C1 segment of cervical spinal cord (tissue), 14 donors: Measurements from ENCODE around the gene RUVBL1.
A peak's percentile ranks its signal among the peaks of the same experiment; 100 is the strongest.

Experiments
- DNase-seq, 14 donors: peaks; one replicate each; lab custom pipeline; 2025; lab: John Stamatoyannopoulos, UW

RUVBL1 gene

DNA sequence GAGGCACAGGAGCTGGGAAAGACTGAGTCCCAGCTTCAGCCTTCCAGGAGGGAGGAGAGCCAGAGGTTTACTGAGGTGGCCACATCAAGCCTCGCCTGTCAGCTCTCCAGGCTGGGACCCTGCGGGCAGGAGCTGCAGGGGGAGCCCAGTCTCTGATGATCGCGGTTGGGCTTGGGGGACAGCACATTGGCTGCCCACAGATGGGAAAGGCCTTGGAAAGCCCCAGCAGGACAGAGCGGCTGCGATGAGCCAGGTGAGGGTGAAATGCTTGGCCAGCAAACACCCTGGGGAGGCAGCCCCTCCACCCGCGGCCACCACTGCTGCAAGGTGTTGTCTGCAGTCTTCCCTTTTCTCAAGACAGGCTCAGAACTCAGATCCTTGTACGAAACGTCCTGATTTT lies 40.2 kb downstream of the RUVBL1 start:
- DNase-seq = no peak

DNA sequence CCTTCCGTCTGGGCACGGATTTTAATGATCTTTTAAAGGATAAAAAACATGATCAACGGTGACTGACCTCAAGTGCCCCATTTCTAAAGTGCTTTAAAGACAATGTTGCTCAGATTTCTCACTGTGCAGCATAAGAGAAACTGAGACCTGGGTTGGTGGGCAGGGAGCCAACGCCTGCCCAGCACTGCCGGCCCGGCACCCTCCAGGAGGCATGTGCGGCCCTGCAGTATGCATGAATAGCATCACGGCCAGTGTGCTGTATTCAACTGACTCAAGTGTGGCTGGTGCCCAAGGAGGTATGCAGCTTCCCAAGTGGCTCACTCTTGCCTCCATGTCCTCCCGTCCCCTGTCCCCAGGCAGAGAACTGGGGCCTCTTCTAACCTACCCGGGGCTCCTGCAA lies 41.1 kb downstream of the RUVBL1 start:
- DNase-seq = no peak

DNA sequence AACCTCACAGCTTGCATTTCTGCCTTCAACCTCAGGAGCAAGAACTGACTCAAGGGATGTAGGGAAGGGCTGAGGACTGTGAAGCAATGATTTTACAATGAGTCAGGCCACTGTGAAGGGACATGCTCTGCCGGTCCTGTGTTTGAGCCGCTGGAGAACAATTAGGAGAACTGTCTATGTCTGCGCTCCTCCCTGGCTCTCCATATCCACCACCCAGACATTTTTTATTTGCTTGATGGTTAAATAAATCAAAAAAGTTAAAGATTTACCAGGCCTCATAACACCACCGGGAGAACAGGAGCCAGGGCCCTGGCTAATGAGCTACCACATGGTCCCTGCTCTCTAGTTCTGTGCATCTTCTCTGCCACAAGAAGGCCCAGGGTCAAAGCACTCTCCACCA lies 41.8 kb downstream of the RUVBL1 start:
- no peak for DNase-seq

DNA sequence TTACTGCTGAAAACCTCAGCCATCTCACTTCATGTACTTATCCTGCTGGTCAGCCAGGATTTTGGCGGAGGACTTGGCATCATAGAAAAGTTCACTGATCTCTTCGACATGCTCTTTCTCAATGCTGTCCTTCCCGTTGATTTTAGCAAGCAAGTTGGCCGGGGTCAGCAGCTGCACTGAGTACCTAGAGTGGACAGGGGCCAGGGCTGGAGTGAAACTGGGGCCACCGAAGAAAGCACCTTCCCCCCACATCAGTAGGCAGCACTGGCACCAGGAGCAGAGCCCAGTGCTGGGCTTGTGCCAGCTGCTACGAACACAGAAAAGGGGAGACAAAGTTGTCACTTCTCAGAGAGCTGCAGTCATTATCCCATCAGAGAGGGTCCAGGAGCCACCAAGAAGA lies 42.4 kb downstream of the RUVBL1 start:
- DNase-seq = no peak

DNA sequence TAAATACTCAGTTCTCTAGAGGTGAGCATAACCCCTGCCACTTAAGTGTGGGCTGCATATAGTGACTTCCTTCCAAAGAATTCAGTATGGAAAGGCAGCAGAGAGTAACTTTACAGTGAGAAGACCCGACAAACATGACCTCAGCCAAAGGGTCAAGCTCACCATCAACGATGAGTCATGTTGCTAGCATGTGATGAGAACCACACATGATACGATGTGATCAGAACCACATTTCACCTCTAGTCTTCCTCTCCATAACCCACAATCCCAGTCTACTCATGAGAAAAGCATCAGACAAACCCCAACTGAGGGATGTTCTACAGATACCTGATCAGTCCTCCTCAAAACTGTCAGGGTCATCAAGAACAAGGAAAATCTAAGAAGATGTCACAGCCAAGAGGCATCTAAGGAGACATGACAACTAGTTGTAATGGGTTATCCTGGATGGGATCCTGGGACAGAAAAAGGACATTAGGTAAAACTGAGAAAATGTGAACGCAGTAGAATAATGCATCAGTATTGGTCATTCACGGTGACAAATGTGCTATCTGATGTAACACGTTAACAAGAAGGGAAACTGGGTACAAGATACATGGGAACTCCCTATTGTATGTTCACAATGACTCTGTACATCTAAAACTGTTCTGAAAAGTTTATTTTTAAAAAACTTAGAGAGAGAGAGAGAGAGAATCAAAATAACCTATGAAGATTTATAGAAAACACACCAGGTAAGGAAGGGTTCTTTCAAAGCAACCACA lies 43.1 kb downstream of the RUVBL1 start:
- DNase-seq = no peak

DNA sequence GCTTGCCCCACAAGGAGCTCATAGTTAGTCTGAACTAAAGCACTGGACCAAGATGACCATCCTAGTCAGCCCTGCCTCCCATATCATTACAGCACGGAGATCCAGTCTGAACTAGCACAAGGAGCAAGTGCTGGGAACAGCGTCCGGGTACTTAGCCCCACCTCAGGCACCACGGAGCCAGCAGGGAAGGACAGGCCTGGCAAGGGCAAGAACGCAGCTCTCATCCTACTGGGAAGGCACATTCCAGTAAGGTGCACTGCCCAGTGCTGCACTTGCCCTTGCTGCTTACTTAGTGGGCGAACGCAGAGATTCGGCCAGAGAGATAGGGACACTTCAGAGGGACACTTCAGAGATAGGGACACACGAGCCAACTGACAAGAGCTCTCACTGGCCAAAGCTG lies 43.8 kb downstream of the RUVBL1 start:
- DNase-seq = no peak

DNA sequence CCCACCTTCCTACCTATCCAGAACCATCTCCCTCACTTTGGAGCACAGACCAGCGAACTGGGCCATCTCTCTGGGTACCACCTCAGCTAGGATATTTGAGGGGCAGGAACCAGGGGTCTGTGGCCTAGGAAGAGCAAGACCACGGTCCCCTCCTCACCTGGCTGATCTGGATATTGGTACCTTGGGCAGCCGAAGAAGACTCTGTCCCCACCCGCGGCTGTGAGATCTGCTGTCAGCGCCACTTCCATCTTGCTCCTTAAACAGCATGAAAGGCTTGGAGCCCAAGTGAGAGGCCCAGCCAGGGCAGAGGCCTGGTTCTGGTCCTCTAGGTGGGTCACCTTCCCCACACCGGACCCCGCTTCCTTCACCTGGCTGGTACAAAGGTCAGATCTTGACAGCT lies 44.7 kb downstream of the RUVBL1 start:
- DNase-seq = no peak

DNA sequence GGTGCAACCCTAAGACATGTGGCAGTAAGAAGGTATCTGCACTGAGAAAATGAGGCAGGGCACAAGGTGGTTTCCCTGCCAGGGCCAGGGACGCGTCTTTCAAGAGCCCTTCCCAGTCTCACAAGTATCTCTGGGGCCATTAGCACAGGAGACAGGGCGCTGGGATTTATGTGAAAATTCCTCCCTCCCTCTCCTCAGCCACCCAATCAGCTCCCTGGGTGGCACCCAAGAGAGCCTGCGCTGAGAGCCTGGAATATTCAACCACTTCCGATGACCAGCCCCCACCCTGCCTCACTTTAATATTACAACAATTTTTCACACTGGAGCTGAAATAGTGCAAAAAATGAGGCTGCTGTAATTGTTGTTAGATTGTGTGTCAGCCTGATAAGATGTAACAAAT lies 45.3 kb downstream of the RUVBL1 start:
- no peak for DNase-seq

DNA sequence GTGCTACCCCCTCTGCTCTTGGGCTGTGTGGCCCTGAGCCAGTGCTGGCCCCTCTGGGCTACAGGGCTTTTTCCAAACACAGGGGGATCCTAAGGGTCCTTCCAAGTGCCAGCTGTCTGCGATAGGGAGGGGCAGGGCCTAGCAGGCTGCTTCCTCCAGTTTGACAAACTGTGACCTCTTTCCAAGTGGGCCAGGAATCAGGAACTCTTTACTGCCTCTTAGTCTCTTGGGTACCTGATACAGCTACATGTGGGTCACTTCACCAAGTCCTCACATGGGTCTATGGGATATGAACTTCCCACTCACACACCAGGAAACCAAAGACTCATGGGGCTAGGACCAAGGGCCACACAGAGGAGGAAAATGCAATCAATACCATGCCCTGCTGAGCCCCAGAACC lies 45.9 kb downstream of the RUVBL1 start:
- no peak for DNase-seq

DNA sequence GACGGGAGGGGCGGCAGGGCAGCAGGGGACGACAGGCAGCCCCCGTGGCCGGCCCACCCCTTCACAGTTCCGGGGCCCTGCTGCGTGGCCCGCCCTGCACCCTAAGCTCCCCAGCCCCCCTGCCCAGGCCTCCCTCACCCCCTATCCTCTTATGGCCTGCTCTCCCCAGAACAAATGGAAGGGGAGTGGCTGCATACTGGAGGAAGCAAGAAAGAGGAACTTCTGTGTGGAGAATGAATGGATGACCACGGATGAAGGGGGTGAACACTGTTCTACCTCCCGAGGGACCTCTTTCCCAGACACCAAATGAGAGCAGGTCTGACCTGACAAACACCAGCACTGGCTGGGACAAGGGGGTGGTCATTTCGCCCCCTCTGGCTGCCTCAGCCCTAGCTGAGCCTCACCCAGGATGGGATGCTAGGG lies 46.4 kb downstream of the RUVBL1 start:
- DNase-seq = peak in 1 of 14 donors; percentile 33

DNA sequence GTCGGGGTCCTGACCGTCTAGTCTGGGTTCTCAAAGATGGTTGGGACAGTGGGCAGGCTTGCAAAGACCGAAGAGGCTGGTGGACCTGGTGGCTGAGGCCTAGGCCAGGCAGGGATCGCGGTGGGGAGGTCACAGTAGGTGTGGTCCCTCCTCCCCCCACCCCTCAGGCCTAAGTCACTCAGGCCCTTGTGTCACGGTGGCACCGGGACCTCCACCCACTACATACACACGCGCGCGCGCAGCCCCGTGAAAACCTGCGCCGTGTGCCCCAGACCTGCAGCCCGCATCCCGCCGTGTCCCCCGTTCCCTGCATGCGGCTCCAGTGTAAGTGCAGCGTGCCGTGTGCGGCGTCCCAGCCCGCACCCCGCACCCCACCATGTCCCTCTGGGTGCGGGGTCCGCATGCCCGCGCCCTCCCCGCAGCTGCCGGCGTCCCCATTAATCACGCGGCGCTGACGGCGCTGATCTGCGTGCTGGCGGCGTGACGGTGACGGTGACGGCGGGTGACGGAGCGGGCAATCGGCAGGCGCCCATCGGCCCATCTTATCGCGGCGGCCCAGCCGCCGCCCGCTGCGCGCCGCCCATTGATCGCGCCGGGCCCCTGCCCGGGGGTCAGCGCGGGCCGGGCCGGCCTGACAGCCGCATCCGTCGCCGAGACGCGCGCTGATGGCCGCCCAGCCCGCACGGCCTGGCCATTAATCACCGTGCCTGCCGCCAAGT lies 47.0 kb downstream of the RUVBL1 start:
- peak in 3 of 14 donors; percentile 22 to 58 (median 38) for DNase-seq

DNA sequence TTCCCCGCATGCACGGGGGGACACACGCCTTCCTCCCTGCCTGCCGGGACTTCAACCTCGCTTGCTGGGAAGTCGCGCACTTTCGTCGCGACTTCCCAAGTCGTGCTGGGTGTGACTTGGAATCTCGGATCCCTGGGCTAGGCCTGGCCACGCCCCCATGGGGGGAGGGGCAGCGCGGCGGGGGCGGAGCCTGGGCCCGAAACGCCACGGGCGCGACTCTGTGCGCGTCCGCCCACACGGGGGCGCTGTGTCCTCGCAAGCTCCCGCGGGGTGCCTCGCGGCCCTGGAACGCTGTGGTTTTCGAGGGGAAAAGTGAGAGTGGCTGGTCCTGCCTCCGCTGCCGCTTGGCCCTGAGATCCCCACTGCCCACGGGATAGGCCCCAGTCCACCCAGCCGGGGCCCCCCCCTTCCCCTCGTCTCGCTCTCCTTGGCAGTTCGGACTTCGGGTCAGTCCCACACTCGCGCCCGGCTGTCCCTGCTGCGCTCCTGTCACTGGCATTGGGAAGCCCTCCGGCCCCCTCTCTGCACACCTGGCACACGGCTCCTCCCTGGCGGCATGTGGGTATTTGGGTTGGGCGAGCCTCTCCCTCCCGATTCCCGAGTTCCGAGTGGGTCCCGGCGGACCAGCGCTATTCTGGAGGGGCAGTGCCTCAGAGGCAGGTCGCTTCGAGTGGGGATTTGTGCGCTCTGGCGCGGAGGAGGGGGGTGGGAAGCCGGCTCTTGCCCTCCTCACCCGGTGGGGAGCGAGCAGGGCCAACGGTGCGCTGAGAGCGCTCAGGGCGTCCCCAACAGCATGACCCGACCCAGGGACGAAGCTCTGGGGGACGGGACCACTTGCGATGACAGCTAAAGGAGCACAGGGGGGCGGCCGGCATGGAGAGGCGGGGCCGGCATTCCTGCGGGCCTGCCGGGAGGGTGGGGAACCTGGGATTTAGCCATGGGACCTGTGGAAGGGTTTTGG lies 47.8 kb downstream of the RUVBL1 start:
- DNase-seq = peak; percentile 19 to 90 (median 75)

DNA sequence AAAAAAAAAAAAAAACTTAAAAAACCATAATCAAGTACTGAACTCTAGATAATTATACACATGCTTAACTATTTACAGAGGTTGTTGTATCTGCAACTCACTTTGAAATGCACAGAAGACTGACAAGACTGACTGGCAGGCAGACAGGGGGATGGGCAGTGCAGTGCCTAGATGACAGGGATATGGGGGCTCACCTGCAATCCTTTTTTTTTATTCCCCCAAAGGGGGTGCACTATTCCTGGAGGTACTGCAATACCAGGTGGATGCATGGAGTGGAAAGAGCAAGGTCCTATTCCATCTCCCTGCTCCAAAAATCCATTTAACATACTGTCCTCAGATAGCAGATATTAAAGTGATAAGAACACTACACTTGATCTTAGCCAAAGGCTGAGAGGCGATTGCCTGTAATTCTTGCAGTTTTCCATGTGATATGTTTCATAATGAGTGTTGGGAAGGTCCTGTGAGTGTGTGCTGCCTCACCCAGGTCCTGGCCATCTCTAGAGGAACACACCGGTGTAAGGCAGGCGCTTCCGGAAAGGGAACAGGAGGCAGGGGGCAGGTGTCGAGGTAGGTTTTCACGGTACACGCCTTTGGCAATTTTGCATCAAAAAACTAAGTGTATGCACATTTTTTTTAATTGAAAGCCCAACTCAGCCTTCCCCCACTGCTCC lies 48.6 kb downstream of the RUVBL1 start:
- no peak for DNase-seq

DNA sequence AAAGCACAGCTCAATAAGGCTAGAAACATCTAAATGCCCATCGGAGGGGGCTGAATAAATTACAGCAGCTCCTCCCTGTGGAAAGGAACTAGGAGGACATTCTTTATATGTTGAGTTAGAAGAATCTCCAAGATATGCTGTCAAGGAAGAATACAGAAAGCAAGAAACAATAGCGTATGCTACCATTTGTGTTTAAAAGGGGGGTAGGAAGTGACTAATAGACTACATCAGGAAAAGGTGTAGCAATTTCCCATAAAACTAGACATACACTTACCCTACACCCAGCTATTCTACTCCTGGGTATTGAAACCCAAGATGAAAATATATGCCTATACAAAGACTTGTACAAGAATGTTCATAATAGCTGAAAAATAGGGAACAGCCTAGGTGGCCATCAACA lies 49.8 kb downstream of the RUVBL1 start:
- DNase-seq = no peak

DNA sequence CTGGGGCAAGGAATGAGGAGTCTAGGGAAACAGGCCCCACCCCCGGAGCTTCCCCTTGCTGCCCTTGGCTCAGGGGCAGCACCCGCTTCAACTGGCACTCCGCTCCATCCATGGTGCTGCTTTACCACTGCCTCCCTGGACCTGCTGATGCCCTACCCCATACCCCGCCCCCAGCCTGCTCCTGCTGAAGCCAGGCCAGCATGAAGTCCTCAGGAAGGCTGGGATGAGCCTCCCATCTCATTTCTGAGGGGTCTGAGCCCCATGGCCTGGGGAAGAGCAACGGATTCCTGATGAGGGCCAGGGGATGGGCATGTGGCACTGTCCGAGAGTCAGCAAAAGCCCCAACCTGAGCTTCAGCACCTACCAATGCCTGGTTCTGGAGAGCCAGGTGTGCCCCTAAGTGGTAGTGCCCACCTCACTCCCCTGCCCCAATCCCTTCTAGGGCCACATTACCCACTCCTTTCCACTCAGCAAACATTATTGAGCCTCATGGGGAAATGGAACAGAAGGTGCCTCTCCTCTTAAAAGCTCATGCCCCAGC lies 50.4 kb downstream of the RUVBL1 start:
- no peak for DNase-seq

DNA sequence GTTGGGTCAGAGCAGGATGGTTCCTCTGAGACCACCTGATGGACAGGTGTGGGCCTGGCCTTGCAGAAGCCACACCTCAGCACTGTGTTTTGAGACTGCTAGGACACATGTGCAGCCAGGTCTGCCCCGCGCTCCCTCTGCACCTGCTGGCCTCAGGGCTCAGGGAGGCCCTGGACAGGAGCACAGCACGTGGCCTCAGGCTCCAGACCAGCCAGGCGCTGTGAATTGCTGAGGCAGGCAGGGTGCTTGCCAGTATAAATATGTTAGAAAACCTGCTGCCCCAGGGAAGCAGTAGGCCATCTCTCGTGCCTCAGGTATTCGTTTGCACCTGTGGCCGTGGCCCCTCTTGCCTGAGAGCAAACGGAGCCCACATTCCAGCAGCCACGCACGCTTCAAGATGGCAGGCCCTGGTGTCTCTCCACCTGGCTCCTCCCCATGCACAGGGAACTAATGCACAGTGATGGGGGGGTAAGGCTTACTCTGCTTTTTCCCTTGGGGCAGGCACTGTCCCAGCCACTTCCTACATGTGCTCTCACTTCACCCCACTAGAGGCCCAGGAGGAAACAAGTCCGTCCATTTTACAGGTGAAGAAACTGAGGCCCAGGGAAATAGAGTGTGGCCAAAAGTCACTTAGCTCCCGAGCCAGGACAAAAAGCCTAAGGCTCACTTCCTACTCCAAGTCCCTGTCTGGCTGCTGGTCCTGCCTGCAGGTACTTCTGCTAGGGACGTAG lies 51.0 kb downstream of the RUVBL1 start:
- DNase-seq = no peak

DNA sequence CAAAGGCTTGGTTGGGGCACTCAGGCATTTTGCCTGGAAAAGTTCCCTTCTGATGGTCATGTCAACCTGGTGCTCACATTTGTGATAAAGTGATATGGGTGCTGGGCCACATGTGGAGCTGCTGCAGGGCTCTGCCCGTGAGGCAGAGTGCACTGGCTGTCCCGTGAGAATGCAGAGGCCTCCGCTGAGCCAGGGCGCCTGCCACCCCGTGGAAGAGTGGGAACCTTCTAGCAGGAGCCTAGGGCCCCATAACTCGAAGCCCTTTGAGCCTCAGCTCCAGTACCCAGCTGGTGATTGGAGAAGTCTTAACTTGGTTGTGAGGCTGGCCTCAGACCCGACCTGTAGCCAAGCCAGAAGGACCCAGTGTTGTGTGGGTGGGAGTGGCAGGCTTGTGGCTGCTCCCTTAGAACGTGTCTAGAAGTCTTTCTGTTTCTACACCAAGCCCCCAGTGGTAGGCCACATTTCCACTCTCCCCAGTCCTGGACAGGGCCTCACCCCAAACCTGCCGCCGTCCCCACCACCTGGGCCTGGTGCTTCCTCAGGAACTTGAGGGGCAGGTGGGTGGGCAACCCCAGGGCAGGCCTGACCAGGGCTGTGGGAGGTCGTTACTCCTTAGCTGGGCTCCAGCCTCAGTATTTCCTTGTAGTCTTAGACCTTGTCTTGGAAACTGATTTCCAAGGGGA lies 51.7 kb downstream of the RUVBL1 start:
- DNase-seq = no peak

DNA sequence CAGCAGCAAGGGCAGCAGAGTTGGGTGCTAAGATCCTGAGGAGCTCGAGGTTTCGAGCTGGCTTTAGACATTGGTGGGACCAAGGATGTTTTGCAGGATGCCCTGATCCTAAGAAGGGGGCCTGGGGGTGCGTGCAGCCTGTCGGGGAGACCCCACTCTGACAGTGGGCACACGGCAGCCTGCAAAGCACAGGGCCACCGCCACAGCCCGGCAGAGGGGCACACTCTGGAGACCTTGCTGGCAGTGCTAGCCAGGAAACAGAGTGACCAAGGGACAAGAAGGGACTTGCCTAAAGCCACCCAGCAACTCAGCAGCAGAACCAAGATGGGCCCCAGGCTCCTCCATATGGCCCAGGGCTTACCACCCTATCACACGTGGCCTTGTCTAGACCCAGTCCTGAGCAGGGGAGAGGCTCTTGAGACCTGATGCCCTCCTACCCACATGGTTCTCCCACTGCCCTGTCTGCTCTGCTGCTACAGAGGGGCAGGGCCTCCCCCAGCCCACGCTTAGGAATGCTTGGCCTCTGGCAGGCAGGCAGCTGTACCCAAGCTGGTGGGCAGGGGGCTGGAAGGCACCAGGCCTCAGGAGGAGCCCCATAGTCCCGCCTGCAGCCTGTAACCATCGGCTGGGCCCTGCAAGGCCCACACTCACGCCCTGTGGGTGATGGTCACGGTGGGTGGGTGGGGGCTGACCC lies 52.6 kb downstream of the RUVBL1 start:
- no peak for DNase-seq

DNA sequence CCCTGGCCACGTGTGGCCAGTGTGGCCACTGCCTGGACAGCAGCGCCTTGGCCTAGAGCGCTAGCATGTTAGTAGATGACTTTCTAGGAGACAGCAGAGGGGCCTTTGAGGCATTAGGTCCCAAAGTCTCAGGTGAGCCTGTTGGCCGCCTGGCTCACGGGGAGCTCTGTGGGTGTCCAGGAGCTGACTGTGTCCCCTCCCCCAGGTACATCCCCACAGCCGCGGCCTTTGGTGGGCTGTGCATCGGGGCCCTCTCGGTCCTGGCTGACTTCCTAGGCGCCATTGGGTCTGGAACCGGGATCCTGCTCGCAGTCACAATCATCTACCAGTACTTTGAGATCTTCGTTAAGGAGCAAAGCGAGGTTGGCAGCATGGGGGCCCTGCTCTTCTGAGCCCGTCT lies 54.3 kb downstream of the RUVBL1 start:
- no peak for DNase-seq
